ENCODE measurements around the gene HCCS.
"Not testable (repeated sequence)": the region's sequence is repeated elsewhere in the genome, so short reads cannot be mapped to it uniquely, and the experiment has no call there.

Gene HCCS

DNA sequence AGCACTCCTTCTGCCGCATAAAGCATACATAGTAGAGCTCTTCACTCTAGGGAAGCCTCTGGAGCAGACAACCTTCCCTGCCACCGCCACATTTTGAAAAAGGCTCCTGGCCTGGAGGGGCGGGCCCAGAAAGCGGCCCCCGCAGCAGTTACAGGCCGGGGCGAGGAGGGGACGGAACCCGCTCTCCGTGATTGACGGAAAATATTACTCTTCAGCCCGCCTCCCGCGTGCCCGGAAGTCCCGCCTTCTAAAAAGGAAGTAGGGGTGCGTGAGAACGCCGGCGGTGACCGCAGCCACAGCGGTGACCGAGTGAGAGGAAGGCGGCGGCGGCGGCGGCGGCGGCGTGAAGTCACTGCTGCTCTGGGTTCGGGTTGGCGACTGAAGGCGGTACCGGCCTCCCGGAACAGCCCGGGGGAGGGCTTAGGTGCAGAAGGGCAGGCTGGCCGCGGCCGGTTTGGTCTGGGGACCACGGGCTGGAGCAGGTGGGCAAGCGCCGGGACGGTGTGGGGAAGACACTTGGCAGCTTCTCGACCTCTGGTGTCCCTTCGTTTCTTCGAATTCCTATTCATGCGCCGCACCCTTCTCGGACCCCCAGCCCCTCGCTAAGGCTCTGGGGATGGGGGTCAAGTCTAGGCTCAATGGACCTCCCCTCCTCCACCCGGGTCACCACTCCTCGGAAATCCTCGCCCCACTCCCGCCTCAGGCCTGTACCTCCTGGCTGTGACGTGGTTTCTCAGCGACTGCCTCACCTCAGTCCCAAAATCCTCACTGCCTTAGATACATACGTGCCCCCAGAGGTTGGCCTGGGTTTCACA, at the start of gene HCCS:
HCCS (plus strand) TSS at position 296 of the 815 bp plus-strand sequence. CDS start 729 bp downstream, outside the sequence.
- peak; percentile 91 for DNase-seq (ENCODE audit: low spot score)

DNA sequence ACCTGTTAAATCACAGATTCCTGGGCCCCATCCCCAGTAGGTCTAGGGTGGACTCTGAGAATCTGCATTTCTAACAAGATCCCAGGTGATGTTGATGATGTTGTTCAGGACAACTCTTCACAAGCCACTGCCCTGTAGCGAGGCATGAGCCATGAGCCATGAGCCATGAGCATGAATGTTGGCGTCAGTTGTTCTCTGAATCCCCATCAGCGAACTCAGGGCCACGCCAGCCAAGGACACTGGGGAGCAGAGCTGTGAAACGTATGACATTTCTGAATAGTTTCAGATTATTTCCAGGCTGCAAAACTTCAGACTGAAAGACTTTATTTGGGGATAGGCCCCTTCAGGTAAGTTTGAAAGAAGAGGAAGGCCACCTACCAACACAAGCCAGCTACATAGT, 46.9 kb upstream of the HCCS start:
- DNase-seq (ENCODE audit: low spot score), result no peak

DNA sequence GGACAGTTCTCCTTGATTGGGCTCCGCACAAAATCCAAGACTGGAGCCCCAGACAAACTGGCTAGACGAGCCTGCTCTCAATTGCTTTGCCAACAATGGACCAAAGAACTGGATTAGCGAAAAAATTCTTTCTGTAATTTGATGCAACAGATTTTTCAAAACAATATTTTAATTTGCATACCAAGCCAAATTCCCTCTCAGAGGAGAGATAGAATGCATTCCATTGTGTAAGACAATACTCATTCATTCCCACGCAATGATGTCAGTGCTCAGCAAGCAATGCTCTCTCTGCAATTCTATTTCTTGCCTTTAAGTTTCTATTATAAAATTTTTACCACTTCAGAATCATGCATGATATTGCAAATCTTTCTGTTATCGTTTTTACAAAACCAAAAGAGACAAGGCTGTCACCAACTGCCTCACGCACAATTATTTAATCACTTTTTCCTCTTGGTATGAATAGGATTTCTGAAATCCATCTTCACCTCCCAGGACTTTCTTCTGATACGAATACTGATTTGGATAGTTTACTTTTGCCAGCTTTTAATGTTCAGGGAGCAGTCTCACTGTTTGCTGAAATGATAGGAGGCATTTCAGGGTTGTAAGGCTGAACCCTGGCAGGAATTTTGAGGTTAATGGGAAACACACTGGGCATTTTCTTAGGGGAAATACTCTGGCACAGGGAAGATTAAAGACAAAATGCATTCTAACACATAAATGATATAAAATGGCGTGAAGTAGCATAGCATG, 46.1 kb upstream of the HCCS start:
- peak; percentile 56 for DNase-seq (ENCODE audit: low spot score)

DNA sequence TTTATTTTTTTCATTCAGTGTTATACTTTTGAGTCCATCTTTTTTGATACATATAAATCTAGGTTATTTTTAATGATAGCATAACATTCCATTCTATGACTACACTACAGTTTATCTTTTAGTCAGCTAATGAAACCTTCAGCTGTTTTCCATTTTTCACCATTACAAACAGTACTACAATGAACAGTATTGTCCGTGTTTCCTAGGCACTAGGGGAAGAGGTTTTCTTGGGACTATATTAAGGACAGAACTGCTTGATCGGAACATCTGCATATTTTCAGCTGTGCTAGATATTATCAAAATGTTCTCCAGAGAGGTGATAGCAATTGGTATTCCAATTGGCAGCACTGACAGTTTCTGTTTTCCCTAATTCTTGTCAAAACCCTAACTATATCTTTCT, 44.3 kb upstream of the HCCS start:
- no peak for DNase-seq (ENCODE audit: low spot score)

DNA sequence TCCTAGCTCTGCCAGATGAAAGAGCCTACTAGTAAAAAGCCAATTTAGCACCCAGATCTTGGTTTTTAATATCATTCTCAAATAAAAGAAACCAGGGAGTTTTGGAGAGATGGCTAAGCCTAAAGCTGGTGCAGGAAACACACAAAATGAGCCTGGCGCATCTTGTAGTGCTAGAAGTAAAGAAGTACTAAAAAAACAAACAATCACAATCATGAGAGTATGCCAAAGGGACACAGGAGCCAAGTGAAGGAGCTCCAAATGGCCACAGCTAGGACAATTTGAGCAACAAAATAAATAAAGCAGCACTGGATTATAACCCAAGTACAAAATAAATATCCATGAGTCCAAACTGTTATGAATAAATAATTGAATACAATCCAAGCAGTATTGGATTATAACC, 37.8 kb upstream of the HCCS start:
- no peak for DNase-seq (ENCODE audit: low spot score)

DNA sequence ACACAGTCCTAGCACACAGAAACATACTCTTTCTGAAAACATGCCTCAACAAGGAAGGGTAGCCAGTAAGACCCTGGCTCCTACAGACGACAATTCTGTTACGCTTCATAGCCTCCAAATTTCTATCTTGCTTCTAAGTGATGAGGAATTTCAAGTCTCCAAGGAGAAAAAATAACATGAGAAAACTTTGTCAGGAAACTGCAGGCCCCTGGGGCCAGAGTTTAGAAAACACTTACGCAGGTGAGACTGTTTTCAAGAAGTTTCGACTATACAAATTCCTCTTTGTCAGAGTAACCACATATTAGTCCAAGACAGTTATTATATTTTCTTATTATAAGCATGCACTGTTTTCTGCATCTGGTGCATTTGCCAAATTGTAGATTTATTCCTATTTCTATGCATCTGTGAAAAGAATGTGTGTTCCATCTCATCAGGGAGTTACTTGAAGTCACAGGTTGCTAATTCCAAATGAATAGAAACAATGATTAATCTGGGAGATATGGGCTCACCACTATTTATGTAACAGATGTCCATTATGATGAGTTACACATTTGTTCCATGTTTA, 30.3 kb upstream of the HCCS start:
- no peak for DNase-seq (ENCODE audit: low spot score)

DNA sequence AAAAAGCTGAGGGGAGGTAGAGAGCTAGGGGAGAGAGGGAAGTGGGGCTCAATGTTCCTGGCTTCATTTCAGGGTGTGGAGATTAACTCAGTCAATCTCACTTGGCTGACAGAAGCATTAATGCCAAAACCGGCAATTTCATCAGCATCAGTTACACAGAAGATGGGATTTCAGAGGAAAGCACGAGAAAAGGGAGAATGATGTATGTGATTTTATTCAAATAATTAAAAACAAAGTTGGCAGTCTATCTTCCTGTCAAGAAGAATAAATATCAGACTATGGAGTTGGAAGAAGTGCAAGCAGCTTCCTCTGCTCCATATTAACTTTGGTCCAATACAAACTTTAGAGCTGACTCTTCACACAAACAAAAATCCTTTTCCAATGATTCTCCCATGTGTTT, 29.6 kb upstream of the HCCS start:
- DNase-seq (ENCODE audit: low spot score), result no peak

DNA sequence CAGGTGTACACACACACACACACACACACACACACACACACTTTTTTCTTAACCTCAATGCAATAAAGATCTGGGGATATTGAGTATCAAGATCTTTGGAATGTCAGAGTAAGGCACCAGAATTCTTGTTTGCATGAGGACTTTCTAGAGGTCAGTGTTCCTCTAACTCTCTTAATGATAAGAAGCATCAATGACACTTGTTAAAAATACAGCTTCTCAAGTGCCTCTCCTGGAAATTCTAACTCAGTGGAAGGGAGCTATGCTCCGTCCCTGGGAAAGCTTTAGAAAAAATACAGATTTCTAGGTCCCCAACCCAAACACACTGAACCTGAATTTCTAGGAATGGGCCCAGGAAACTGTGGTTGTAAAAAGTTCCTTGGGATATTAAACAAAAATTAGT, 25.8 kb upstream of the HCCS start:
- DNase-seq (ENCODE audit: low spot score), result no peak

DNA sequence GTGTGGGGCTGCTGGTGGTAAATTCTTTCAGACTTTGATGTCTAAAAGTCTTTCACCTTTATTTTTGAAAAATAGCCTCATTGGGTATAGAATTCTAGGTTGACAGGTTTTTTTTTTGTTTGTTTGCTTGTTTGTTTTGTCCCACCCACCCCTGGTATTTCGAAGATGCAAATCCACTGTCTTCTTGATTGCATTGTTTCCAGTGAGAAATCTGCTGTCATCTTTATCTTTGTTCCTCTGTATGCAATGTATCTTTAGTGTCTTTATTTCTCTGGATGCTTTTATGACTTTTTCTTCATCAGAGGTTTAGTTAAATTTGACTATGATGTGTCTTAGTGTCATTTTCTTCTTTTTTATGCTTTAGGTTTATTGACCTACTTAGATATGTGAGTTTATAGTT, 21.3 kb upstream of the HCCS start:
- DNase-seq (ENCODE audit: low spot score), result no peak

DNA sequence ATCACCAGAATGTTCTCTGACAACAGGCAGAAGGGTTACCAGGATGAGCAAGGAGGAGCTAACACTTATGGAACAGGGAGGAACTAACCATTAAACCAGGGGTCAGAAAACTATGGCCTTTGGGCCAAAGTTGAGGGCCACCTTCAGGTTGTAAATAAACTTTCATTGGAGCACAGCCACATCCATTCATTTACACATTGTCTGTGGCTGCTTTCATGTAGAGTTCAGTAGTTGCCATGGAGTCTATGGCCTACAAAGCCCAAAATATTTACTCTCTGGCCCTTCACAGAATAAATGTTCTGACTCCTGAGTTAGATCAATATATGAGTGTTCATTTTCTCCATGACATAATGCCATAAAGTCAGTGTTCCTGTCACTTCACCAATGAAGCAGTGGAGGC, 13.2 kb upstream of the HCCS start:
- no peak for DNase-seq (ENCODE audit: low spot score)

DNA sequence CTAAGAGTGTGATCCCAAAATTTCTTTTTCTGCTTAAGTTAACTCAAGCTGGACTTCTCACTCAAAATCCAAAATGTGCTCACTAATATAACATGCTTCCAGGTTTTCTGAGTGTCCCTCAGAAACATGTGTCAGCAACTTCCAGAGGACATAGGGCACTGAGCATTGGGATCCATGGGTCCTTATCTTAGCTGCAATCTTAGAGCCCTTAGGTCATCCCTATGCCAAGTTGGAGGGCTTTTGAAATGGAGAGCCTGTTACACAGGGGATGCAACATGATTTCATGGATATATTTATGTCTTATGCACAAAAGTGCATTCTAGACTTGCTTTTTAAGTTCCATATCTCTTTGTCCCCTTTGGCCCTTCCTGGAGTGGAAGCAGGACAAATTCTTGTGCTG, 11.7 kb upstream of the HCCS start:
- no peak for DNase-seq (ENCODE audit: low spot score)

DNA sequence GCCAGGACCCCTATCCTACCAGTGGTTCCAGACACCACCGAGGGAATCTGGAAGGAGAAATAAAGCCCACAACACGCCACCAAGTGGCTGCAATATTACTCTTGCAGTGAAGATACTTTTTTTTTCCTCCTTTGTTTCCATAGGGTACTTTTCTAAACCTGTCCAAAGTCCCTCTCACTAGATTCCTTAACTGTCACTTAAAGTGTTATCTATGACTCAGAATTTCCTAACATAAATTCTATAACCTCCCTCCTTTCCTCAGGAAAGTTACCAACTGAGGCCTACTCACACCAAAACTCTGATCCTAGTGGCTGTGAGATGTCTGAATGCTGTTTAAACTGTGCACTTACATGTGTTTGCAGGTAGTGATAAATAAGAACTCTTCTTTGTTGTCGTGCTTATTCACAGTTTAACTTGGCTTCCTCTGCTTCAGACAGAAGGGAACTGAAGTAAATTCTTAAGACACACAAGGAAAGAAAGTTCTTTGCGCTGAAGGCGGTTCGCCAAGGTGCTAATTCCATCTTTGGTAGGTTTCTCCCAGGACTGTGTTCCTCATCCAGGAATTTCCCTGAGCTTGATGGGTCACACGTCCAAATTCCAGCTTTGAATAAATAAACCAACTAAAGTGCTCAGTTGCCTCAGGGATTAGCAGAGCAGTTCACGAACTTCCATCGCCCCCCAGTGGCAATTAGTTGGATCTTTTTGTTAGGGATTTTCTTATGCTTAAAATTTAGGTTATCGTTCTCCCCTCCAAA, 10.7 kb upstream of the HCCS start:
- peak; percentile 68 for DNase-seq (ENCODE audit: low spot score)

DNA sequence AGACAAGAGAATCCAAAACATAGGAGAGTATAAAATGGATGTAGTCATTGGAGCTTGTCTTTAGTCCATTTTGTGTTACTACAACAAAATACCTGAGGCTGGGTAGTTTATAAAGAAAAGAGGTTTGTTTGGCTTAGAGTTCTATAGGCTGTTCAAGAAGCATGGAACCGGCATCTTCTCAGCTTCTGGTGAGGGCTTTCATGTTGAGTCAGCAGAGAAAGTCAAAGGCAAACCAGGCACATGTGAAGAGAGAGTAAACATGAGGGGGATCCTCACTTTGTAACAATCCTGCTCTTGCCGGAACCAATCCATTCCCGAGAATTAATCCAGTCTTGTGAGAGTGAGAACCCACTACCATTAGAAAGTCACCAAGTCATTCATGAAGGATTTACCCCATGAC, 8.1 kb upstream of the HCCS start:
- DNase-seq (ENCODE audit: low spot score), result no peak

DNA sequence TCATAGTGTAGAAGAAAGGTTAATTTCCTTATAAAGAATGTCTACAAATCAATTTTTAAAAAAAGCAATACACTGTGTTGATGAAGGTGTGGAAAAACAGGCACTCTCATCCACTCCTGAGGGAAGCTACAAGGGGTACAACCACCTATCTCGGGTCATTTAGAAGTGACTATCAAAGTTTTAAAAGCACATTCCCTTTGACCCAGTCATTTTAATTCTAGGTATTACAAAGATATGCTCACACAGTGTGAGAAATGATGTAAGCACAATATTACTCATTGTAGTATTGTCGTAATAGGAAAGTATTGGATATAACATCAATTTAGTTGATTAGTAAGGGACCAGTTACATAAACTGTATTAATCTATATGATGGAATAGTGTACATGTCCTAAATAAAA, 7.4 kb upstream of the HCCS start:
- DNase-seq (ENCODE audit: low spot score), result no peak

DNA sequence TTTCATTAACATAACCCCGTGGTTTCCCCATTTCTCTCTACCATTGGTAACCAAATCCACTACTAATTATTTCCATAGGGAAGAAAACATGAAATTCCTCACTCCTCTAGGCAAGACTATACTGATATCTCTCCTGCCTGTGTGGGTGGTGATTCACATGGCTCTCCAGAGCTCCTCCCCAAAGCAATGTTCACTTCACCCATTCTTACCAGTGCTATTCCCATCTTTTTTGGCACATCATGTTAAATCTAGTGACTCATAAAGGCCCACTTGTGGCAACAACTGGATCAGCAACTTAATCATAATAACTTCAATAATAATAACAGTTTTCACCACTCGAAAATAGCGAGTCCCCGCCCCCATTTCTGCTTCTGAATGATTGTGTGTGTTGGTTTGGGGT, 6.1 kb upstream of the HCCS start:
- no peak for DNase-seq (ENCODE audit: low spot score)

DNA sequence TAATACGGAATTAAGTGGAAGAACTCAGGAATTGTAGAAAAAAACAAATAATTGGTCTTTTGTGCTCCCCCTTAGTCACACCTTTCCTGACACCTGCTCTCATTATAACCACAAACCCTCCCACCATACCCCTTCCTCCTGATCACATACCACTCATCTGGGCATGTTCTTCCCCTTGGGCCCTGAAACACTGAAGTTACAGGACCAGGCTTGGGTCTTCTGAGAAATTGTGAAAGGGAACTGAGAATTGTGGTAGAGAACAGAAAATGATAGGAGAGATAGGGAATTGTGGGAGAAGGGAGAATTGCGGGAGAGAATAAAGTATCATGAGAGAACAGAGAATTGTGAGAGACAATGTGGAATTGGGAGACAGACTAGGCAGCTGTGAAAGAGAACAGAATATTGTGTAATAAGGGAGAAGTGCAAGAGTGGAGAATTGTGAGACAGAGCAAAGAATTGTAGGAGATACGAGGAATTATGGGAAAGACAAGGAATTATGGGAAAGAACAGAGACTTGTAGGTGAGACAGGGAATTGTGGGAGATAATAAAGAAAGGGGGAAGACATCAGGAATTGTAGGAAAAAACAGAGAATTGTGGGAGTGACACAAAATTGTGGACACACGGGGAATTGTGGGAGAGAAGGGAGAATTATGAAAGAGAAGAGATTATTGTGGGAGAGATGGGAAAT, 2.7 kb upstream of the HCCS start:
- no peak for DNase-seq (ENCODE audit: low spot score)

DNA sequence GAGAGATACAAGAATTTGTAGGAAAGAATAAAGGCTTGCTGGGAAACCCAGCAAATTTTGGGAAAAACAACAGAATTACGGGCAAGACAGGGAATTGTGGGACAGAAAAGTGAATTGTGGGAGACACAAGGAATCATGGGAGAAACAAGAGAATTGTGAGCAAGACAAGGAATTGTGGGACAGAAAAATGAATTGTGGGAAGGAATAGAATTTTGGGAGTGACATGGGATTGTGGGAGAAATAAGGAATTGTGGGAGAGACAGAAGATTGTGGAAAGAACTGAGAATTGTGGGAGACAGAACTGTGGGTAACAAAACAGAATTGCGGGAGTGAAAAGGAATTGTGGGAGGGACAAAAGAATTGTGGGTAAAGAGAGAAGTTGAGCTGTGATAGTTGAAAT, 1.2 kb upstream of the HCCS start:
- DNase-seq (ENCODE audit: low spot score), result no peak

DNA sequence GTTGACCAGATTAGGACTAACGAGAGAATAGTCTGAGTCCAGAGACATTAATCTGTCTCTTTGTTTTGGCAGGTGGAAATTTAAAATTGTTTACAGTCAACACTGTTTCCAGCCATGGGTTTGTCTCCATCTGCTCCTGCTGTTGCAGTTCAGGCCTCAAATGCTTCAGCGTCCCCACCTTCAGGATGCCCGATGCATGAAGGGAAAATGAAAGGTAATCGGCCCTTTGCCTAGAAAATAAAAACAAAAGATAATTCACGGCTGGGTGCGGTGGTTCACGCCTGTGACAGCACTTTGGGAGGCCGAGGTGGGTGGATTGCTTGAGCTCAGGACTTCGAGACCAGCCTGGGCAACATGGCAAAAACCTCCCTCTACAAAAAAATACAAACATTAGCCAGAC, 815 bp downstream of the HCCS start:
- no peak for DNase-seq (ENCODE audit: low spot score)

DNA sequence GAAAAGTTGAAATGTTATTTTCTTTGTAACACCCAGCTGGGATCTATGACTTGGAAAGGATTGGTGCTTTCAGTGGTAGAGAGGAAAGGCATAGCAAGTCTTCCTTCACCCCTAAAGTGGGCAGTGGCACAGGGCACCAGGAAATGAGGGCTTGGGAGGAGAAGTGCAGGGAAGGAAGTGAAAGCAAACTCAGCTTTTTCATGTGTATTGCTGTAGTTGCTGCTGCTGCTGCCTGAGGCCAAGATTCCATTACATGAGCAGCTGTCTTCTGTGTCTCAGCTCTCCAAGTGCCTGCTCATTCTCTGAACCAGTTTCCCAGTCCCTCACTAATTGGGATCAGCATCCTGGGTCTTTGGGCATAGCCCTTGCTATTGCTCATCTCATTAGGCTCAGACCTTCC, 2.6 kb downstream of the HCCS start:
- no peak for DNase-seq (ENCODE audit: low spot score)

DNA sequence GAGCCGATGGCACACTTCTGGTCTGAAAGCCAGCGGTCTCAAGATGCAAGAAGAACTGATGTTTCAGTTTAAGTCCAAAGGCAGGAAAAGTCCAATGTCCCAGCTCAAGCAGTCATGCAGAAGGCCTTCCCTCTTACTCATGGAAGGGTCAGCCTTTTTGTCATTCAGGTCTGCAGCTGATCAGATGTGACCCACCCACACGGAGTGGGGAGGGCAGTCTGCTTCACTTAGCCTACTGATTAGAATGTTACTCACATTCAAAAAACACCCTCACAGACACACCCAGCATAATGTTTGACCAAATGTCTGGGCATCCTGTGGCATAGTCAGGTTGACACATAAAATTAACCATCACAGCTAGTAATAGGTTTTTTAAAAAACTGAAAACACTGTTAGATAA, 6.6 kb downstream of the HCCS start:
- DNase-seq (ENCODE audit: low spot score), result no peak

DNA sequence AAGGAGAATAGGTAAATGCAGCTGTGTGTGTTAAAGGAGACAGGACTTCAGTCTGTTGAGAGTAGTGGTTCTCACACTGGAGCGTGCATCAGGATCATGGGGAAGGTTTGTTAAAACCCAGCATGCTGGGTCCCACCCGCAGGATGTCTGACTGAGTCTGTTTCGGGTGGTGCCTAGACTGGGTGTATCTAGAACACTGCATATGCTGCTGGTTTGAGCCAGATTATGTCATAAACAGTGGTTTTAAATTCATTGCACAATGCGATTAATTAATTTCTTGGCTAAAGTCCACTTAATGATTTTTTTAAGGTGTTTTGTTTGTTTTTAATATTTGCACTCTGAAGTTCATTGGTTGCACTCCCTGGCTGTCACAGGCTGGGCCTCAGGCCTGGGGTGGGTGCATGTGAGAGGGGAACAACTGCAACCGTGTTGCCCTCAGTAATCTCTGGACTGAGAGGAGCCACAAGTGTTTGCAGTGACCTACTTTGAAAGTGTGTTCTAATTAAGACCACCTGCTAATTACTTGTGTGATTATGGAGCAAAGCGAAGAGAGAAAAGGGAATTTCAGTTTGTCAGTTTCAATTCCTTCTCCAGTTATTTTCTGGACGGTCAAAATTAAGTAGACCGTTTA, 8.3 kb downstream of the HCCS start:
- DNase-seq (ENCODE audit: low spot score), result no peak

DNA sequence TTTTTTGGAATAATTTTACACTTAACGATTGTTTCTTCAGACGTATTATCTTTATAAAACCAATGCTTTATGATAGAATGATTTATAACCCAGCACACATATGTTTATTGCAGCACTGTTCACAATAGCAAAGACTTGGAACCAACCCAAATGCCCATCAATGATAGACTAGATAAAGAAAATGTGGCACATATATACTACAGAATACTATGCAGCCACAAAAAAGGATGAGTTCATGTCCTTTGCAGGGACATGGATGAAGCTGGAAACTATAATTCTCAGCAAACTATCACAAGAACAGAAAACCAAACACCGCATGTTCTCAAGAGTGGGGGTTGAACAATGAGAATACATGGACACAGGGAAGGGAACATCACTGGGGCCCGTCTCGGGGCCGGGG, 12.0 kb downstream of the HCCS start:
- not testable (repeated sequence) for DNase-seq (ENCODE audit: low spot score)
